Activated naive CD4-positive, alpha-beta T cell treated with anti-CD3 and anti-CD28 coated beads, Interleukin-2, amount 50 U/mL, for 24 hours (primary cell): ENCODE data around the gene FOXK1.

Experiments used
- H3K27ac Mint-ChIP-seq: one replicate; pipeline ENCODE4 v1.8.0; 2021; ENCODE audit warnings: mild to moderate bottlenecking, mixed read lengths
- H3K27me3 Mint-ChIP-seq: one replicate; pipeline ENCODE4 v1.8.0; 2021; ENCODE audit warnings: mixed read lengths
- H3K36me3 Mint-ChIP-seq: one replicate; pipeline ENCODE4 v1.8.0; 2021; ENCODE audit warnings: mixed read lengths
- H3K4me1 Mint-ChIP-seq: one replicate; pipeline ENCODE4 v1.8.0; 2021; ENCODE audit warnings: mixed read lengths
- H3K4me3 Mint-ChIP-seq: one replicate; pipeline ENCODE4 v1.8.0; 2021; ENCODE audit warnings: mild to moderate bottlenecking, mixed read lengths
- H3K9me3 Mint-ChIP-seq: one replicate; pipeline ENCODE4 v1.8.0; 2021; ENCODE audit warnings: mixed read lengths

Gene FOXK1

GRCh38 chr7:4734587-4735345 is 52.7 kb downstream of the FOXK1 start:
- Mint-ChIP-seq H3K27me3 (no peaks in the 10 kb centered on the region), H3K4me1 (peaks cover 77% of the 10 kb centered on the region), H3K9me3 (no peaks in the 10 kb centered on the region), H3K36me3 (peaks cover 5% of the 10 kb centered on the region), H3K4me3 (no peak overlapping the region), H3K27ac (peak overlapping the region; percentile 51)

DNA sequence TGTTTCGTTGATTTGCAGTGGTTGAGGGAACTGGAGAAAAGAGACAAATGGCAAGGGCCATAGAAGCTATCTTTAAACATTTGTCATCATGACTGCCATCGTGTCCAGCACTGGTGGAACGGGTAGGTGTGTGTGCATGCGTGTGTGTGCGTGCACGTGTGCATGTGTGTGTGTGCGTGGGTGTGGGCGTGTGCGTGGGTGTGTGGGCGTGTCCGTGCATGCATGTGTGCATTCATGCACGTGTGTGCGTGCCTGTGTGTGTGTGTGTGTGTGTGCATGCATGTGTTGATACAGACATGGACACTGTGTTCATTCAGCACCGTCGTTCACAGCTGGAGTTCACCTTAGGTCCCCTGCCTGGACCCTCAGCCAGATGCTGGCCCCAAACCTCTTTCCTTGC is 55.2 kb downstream of the FOXK1 start:
- H3K4me1 Mint-ChIP-seq: peaks cover 72% of the 10 kb centered on the region
- H3K9me3 Mint-ChIP-seq: no peaks in the 10 kb centered on the region
- H3K27me3 Mint-ChIP-seq: no peaks in the 10 kb centered on the region
- no peak overlapping the region for H3K4me3 Mint-ChIP-seq
- H3K36me3 Mint-ChIP-seq: peaks cover 10% of the 10 kb centered on the region
- H3K27ac Mint-ChIP-seq: peak overlapping the region; percentile 77

DNA sequence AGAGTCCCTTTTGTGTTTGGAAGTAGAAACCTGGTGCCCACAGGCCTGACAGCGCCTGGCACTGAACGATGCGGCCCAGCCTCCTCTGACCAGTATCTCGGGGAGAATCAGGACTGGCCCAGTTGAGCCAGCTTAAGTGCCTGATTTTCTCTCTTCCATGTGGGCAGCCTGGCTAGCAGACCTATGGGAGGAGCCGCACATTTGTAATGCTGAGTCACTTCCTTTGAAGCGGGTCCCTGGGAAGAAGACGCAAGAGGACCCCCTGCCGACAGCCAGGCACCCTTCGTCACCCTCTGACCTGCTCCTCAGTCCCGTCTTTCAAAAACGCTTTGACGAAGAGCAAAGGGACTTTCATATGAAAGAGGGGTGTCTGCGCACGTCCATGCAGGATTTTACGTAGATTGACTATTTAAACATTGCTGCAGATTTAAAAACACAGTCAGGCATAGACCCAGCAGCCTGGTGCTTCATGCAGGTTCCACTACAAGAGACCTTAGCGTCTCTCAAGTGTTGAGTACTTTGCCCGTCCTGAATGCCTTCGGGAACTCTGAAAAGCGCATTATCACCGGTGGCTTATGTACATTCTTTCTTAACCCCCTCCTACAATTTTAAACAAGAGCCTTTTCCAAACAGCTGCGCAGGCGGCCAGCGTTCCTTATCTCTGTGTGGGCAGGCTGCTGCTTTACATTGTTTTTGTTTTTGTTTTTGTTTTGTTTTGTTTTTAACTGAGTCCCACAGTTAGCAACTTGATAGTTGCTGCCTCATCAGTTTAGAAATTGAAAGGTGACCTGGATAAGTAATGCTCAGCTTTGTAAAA is 56.8 kb downstream of the FOXK1 start:
- Mint-ChIP-seq H3K4me1 (peaks cover 74% of the 10 kb centered on the region), H3K36me3 (peaks cover 8% of the 10 kb centered on the region), H3K4me3 (peak overlapping the region; percentile 74), H3K27me3 (no peaks in the 10 kb centered on the region), H3K27ac (peak overlapping the region; percentile 85), H3K9me3 (no peaks in the 10 kb centered on the region)

GRCh38 chr7:4739528-4739992 is 57.5 kb downstream of the FOXK1 start:
- Mint-ChIP-seq H3K27ac (peak overlapping the region; percentile 90), H3K4me3 (peak overlapping the region; percentile 74), H3K36me3 (peaks cover 5% of the 10 kb centered on the region), H3K4me1 (peaks cover 75% of the 10 kb centered on the region), H3K27me3 (no peaks in the 10 kb centered on the region), H3K9me3 (no peaks in the 10 kb centered on the region)

- no peak overlapping the region for H3K4me3 Mint-ChIP-seq
- H3K27me3 Mint-ChIP-seq: no peaks in the 10 kb centered on the region
- peaks cover 6% of the 10 kb centered on the region for H3K36me3 Mint-ChIP-seq
- H3K9me3 Mint-ChIP-seq: no peaks in the 10 kb centered on the region
- H3K4me1 Mint-ChIP-seq: peaks cover 77% of the 10 kb centered on the region
- no peak overlapping the region for H3K27ac Mint-ChIP-seq
Observed at GRCh38 chr7:4740796-4741195, 58.7 kb downstream of the FOXK1 start.

DNA sequence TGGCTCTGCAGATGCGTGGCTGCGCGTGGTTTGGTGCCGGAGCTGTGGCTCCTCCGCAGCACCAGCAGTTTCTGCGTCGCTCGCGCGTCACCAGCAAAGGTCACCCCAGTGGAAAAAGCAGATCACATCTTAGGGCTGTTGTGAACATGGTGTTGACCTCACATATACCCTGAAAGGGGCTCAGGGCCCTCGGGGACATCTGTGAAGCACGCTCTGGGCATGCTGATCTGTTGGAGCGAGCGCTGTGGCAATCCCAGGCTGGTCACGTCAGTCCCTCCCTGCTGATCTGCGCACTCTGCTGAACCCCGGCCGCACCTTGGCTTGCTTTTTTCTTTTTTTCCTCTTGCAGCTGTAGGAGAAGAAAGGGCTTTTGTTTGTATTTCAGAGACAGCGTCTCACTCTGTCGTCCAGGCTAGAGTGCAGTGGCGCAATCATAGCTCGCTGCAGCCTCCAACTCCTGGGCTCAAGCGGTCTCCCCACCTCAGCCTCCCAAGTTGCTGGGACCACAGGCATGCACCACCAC is 60.0 kb downstream of the FOXK1 start:
- no peaks in the 10 kb centered on the region for H3K9me3 Mint-ChIP-seq
- H3K27me3 Mint-ChIP-seq: no peaks in the 10 kb centered on the region
- no peak overlapping the region for H3K4me3 Mint-ChIP-seq
- peak overlapping the region; percentile 59 for H3K27ac Mint-ChIP-seq
- peaks cover 79% of the 10 kb centered on the region for H3K4me1 Mint-ChIP-seq
- H3K36me3 Mint-ChIP-seq: peaks cover 10% of the 10 kb centered on the region

DNA sequence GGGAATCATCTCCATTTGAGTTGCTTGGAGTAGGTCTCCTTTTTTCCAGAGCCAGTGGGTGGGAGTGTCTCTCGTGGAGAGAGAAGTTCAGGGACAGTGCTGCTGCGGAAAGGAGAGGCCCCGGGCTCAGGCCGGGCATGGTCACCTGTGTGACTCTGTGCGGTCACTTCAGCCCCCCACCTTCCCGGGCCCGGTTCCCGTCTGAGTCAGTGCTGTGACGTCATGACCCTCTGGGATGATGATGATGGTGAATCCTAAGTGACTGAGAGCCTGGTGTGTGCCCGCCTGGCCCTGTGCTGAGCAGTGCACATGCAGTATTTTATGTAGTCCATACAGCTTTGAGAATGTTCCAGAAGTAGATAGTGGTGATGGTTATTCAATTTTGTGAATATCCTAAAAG is 60.8 kb downstream of the FOXK1 start:
- Mint-ChIP-seq H3K27ac (peak overlapping the region; percentile 12), H3K4me3 (no peak overlapping the region), H3K27me3 (no peaks in the 10 kb centered on the region)

GRCh38 chr7:4744391-4745264 is 62.5 kb downstream of the FOXK1 start:
- peaks cover 15% of the 10 kb centered on the region for H3K36me3 Mint-ChIP-seq
- H3K27ac Mint-ChIP-seq: peak overlapping the region; percentile 89
- no peaks in the 10 kb centered on the region for H3K27me3 Mint-ChIP-seq
- peaks cover 83% of the 10 kb centered on the region for H3K4me1 Mint-ChIP-seq
- H3K9me3 Mint-ChIP-seq: no peaks in the 10 kb centered on the region
- H3K4me3 Mint-ChIP-seq: peak overlapping the region; percentile 87

More for the DNA sequence above, 60.8 kb downstream of the FOXK1 start:
- Mint-ChIP-seq H3K36me3 (peaks cover 11% of the 10 kb centered on the region), H3K4me1 (peaks cover 82% of the 10 kb centered on the region), H3K9me3 (no peaks in the 10 kb centered on the region)

GRCh38 chr7:4745265-4745919 is 63.3 kb downstream of the FOXK1 start:
- H3K27me3 Mint-ChIP-seq: no peaks in the 10 kb centered on the region
- peaks cover 15% of the 10 kb centered on the region for H3K36me3 Mint-ChIP-seq
- H3K9me3 Mint-ChIP-seq: no peaks in the 10 kb centered on the region
- peak overlapping the region; percentile 94 for H3K27ac Mint-ChIP-seq
- peaks cover 79% of the 10 kb centered on the region for H3K4me1 Mint-ChIP-seq
- H3K4me3 Mint-ChIP-seq: peak overlapping the region; percentile 87

GRCh38 chr7:4745971-4746919 is 64.2 kb downstream of the FOXK1 start:
- H3K27ac Mint-ChIP-seq: peak overlapping the region; percentile 94
- no peaks in the 10 kb centered on the region for H3K9me3 Mint-ChIP-seq
- H3K27me3 Mint-ChIP-seq: no peaks in the 10 kb centered on the region
- H3K4me1 Mint-ChIP-seq: peaks cover 73% of the 10 kb centered on the region
- H3K4me3 Mint-ChIP-seq: peak overlapping the region; percentile 87
- peaks cover 13% of the 10 kb centered on the region for H3K36me3 Mint-ChIP-seq

DNA sequence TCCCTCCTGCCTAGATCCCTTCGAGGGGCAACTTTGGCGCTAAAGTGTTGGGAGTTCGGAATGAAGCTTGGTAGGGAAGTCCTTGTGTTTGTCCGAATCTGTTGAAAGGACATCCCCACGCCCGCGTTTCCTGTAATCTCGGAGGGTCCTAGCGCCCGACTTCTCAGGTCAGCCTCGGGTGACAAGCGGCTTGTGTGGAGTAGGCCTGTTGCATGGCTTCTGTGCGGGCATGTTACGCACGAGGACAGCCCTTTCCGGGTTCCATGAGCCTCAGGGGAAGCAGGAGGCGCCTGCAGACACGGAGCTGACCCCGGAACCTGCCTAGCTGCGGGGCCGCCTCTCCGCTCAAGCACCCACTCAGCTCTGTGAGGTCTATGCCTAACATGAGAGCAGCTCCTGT is 64.9 kb downstream of the FOXK1 start:
- H3K27me3 Mint-ChIP-seq: no peaks in the 10 kb centered on the region
- peak overlapping the region; percentile 26 for H3K4me3 Mint-ChIP-seq
- H3K36me3 Mint-ChIP-seq: peaks cover 10% of the 10 kb centered on the region
- H3K4me1 Mint-ChIP-seq: peaks cover 68% of the 10 kb centered on the region
- peak overlapping the region; percentile 51 for H3K27ac Mint-ChIP-seq
- H3K9me3 Mint-ChIP-seq: no peaks in the 10 kb centered on the region

DNA sequence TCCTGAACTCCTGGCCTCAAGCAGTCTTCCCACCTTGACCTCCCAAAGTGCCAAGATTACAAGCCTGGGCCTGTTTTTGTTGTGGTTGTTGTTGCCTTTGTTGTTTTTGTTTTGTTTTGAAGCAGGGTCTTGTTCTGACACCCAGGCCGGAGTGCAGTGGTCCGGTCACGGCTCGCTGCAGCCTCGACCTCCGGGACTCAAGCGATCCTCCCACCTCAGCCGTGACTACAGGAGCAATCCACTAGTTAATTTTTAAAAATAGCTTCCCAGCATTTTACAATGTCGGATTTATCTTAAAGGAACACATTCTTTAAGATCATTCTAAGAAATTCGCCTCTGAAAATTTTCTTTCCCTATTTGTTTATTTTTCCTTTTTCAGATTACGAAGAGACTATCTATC is 65.7 kb downstream of the FOXK1 start:
- Mint-ChIP-seq H3K4me1 (peaks cover 68% of the 10 kb centered on the region), H3K9me3 (no peaks in the 10 kb centered on the region), H3K27me3 (no peaks in the 10 kb centered on the region), H3K27ac (peak overlapping the region; percentile 88), H3K36me3 (peaks cover 10% of the 10 kb centered on the region), H3K4me3 (peak overlapping the region; percentile 65)

- Mint-ChIP-seq H3K27ac (peak overlapping the region; percentile 88), H3K9me3 (no peaks in the 10 kb centered on the region), H3K4me3 (peak overlapping the region; percentile 65)
Observed at GRCh38 chr7:4748231-4748681, 66.2 kb downstream of the FOXK1 start.

GRCh38 chr7:4749363-4749762 is 67.3 kb downstream of the FOXK1 start:
- H3K9me3 Mint-ChIP-seq: no peaks in the 10 kb centered on the region
- no peaks in the 10 kb centered on the region for H3K27me3 Mint-ChIP-seq
- peaks cover 64% of the 10 kb centered on the region for H3K4me1 Mint-ChIP-seq
- peaks cover 13% of the 10 kb centered on the region for H3K36me3 Mint-ChIP-seq
- peak overlapping the region; percentile 88 for H3K27ac Mint-ChIP-seq
- no peak overlapping the region for H3K4me3 Mint-ChIP-seq

More at GRCh38 chr7:4748231-4748681, 66.2 kb downstream of the FOXK1 start:
- Mint-ChIP-seq H3K36me3 (peaks cover 13% of the 10 kb centered on the region), H3K4me1 (peaks cover 68% of the 10 kb centered on the region), H3K27me3 (no peaks in the 10 kb centered on the region)
